A549 (cell line): Measurements from ENCODE around the gene PLIN3. TPM values are rescaled to one million over a fixed set of nuclear protein-coding genes. Genes with fewer than 3 reads are reported as not detected.
A peak's percentile ranks its signal among the peaks of the same experiment; 100 is the strongest.

Source experiments
- ATAC-seq, 2 experiments: fragments of 200-7000 bp in 1 of 2; fragments of >200 bp in 1 of 2; cut with Nextera tagmentation in 1 of 2; cut with Tn5 transposase in 1 of 2; 3 replicates each; pipeline versions ENCODE4 v1.8.0 to v1.9.1; 2018 to 2020; ENCODE audit warnings: mild to moderate bottlenecking in 1 of 2, moderate library complexity in 1 of 2
- CTCF ChIA-PET: fragments of 300-600 bp; sonication (Branson Sonifier 250); formaldehyde crosslinking; extraction: SDS; loops from one replicate; lab custom pipeline; 2021; ENCODE audit warnings: antibody characterized with exemption, inconsistent platforms; lab: Yijun Ruan, JAX
- POLR2A ChIA-PET: fragments of 350-600 bp; formaldehyde crosslinking; extraction: SDS; loops from one replicate; lab custom pipeline; 2021; ENCODE audit warnings: antibody characterized with exemption, inconsistent platforms; lab: Yijun Ruan, JAX
- DNase-seq, 2 experiments: peaks; one replicate each; pipeline versions ENCODE4 v3.0.0 to v3.0.0-alpha.2; 2011 to 2016; ENCODE audit warnings: low read depth in 1 of 2, low spot score in 1 of 2
- FAIRE-seq: peaks from 2 replicates; lab custom pipeline; 2011; peaks lifted over from hg19 to GRCh38; lab: Jason Lieb, UNC
- H3K27ac ChIP-seq, 2 experiments: fragments of >200 bp; sonication (Bioruptor Twin); formaldehyde crosslinking; 3 replicates each; pipeline ENCODE4 v1.5.1; 2016 to 2017
- H3K4me1 ChIP-seq: fragments of >200 bp; sonication (Bioruptor Twin); formaldehyde crosslinking; 3 replicates; pipeline ENCODE4 v1.6.1; 2016
- H3K4me2 ChIP-seq: fragments of >200 bp; sonication (Bioruptor Twin); formaldehyde crosslinking; 3 replicates; pipeline ENCODE4 v1.6.1; 2016
- H3K4me3 ChIP-seq: fragments of >200 bp; sonication (Bioruptor Twin); formaldehyde crosslinking; 3 replicates; pipeline ENCODE4 v1.5.1; 2016
- H3K9me3 ChIP-seq: fragments of >200 bp; sonication (Bioruptor Twin); formaldehyde crosslinking; 3 replicates; pipeline ENCODE4 v1.6.1; 2016
- ATOH8 ChIP-seq: fragments of 250-450 bp; sonication (Bioruptor Pico); IDR thresholded peaks from 2 replicates; pipeline ENCODE4 v1.5.0; 2020; ENCODE audit warnings: low read depth, mild to moderate bottlenecking, moderate library complexity
- CHD4 ChIP-seq: fragments of 200-600 bp; sonication (generic); IDR thresholded peaks from 2 replicates; pipeline ENCODE4 v1.6.1; 2016; ENCODE audit warnings: antibody characterized with exemption, mild to moderate bottlenecking, borderline replicate concordance
- EHMT2 ChIP-seq: fragments of 200-600 bp; sonication (generic); IDR thresholded peaks from 2 replicates; pipeline ENCODE4 v1.6.1; 2016; ENCODE audit warnings: antibody characterized with exemption, low read depth, mild to moderate bottlenecking, moderate library complexity
- ESRRA ChIP-seq: fragments of 150-350 bp; IDR thresholded peaks from 2 replicates; pipeline ENCODE4 v1.6.1; 2014; ENCODE audit warnings: mild to moderate bottlenecking, low read length, borderline replicate concordance
- HOXB13 ChIP-seq: fragments of 250-450 bp; sonication (Bioruptor Pico); IDR thresholded peaks from 2 replicates; pipeline ENCODE4 v1.5.0; 2020; ENCODE audit warnings: low read depth, mild to moderate bottlenecking, moderate library complexity
- HOXB5 ChIP-seq: fragments of 250-450 bp; sonication (Bioruptor Pico); IDR thresholded peaks from 2 replicates; pipeline ENCODE4 v1.5.0; 2020; ENCODE audit warnings: mild to moderate bottlenecking, moderate library complexity
- JUN ChIP-seq, 2 experiments: fragments of >200 bp; sonication (Bioruptor Twin); formaldehyde crosslinking; IDR thresholded peaks; 2 replicates in 1 of 2; 3 replicates in 1 of 2; pipeline ENCODE4 v1.6.1; 2016 to 2017
- JUNB ChIP-seq: fragments of >200 bp; sonication (Bioruptor Twin); formaldehyde crosslinking; IDR thresholded peaks from 2 replicates; pipeline ENCODE4 v1.6.1; 2016
- KDM5A ChIP-seq: fragments of 200-600 bp; sonication (generic); IDR thresholded peaks from 2 replicates; pipeline ENCODE4 v1.6.1; 2016; ENCODE audit warnings: antibody characterized with exemption, mild to moderate bottlenecking
- MAZ ChIP-seq: fragments of 150-350 bp; IDR thresholded peaks from 2 replicates; pipeline ENCODE4 v1.6.1; 2014; ENCODE audit warnings: antibody characterized with exemption, low read depth, low read length, borderline replicate concordance
- NFE2L2 ChIP-seq: fragments of 150-350 bp; conservative IDR thresholded peaks from 2 replicates; pipeline ENCODE4 v1.6.1; 2014; ENCODE audit warnings: low read length
- NR3C1 ChIP-seq: fragments of >200 bp; sonication (Bioruptor Twin); formaldehyde crosslinking; IDR thresholded peaks from 3 replicates; pipeline ENCODE4 v1.6.1; 2017
- PHF8 ChIP-seq: fragments of 200-600 bp; sonication (generic); IDR thresholded peaks from 2 replicates; pipeline ENCODE4 v1.6.1; 2016; ENCODE audit warnings: low read depth, mild to moderate bottlenecking, antibody characterized with exemption, moderate library complexity, borderline replicate concordance
- POLR2A ChIP-seq: IDR thresholded peaks from 2 replicates; pipeline ENCODE4 v1.6.1; 2012; ENCODE audit warnings: mild to moderate bottlenecking, low read length
- RAD21 ChIP-seq, 2 experiments: fragments of >200 bp in 1 of 2; sonication (Bioruptor Twin) in 1 of 2; formaldehyde crosslinking in 1 of 2; IDR thresholded peaks in 1 of 2; conservative IDR thresholded peaks in 1 of 2; 2 replicates in 1 of 2; 3 replicates in 1 of 2; pipeline ENCODE4 v1.6.1; 2012 to 2018; ENCODE audit warnings: inconsistent platforms in 1 of 2
- RARB ChIP-seq: fragments of 250-450 bp; sonication (Bioruptor Pico); IDR thresholded peaks from 2 replicates; pipeline ENCODE4 v1.8.0; 2021; ENCODE audit warnings: mild to moderate bottlenecking, moderate library complexity
- RNF2 ChIP-seq: fragments of 200-600 bp; sonication (generic); IDR thresholded peaks from 2 replicates; pipeline ENCODE4 v1.6.1; 2016; ENCODE audit warnings: low read depth, mild to moderate bottlenecking, antibody characterized with exemption, moderate library complexity, borderline replicate concordance
- TP53 ChIP-seq: fragments of 250-450 bp; sonication (Bioruptor Pico); IDR thresholded peaks from 2 replicates; pipeline ENCODE4 v1.5.0; 2021; ENCODE audit warnings: mild to moderate bottlenecking, moderate library complexity
- ZNF302 ChIP-seq: fragments of 250-450 bp; sonication (Bioruptor Pico); IDR thresholded peaks from 2 replicates; pipeline ENCODE4 v1.9.0; 2021; ENCODE audit warnings: inconsistent platforms, mild to moderate bottlenecking, moderate library complexity
- ZSCAN20 ChIP-seq: fragments of 250-450 bp; sonication (Bioruptor Pico); IDR thresholded peaks from 2 replicates; pipeline ENCODE4 v1.8.0; 2022; ENCODE audit warnings: mild to moderate bottlenecking, moderate library complexity
- WGBS: methylation state at CpG from one replicate; pipeline ENCODE4 v1.1.6; 2017; ENCODE audit errors: missing lambda C conversion rate; 5-methylcytosine and 5-hydroxymethylcytosine counted together
- polyA plus RNA-seq, 4 experiments: library from polyadenylated mRNA; depleted of rRNA in 3 of 4; stranded (reverse); fragments of >200 nt; fragmentation: RNase III in 1 of 4; extraction: RNeasy Plus Mini Kit Qiagen cat#74134 plus additional on column Dnase treatment in 1 of 4; gene quantifications; 2 replicates in 3 of 4; 3 replicates in 1 of 4; pipeline ENCODE4 v1.2.3, GENCODE V29; 2011 to 2017
- TF ChIP-seq, protein P1 (sequence below): fragments of 200-600 bp; sonication (generic); IDR thresholded peaks from 2 replicates; pipeline ENCODE4 v1.6.1; 2016; ENCODE audit warnings: antibody characterized with exemption, mild to moderate bottlenecking, moderate library complexity
- TF ChIP-seq, protein P2 (sequence below): IDR thresholded peaks from 2 replicates; pipeline ENCODE4 v1.6.1; 2012; ENCODE audit warnings: low read depth, borderline replicate concordance

The PLIN3 gene
- polyA plus RNA-seq, 2 of the 4 experiments (the other 2 are of a cell fraction): 30.1 to 84.3 TPM

DNA sequence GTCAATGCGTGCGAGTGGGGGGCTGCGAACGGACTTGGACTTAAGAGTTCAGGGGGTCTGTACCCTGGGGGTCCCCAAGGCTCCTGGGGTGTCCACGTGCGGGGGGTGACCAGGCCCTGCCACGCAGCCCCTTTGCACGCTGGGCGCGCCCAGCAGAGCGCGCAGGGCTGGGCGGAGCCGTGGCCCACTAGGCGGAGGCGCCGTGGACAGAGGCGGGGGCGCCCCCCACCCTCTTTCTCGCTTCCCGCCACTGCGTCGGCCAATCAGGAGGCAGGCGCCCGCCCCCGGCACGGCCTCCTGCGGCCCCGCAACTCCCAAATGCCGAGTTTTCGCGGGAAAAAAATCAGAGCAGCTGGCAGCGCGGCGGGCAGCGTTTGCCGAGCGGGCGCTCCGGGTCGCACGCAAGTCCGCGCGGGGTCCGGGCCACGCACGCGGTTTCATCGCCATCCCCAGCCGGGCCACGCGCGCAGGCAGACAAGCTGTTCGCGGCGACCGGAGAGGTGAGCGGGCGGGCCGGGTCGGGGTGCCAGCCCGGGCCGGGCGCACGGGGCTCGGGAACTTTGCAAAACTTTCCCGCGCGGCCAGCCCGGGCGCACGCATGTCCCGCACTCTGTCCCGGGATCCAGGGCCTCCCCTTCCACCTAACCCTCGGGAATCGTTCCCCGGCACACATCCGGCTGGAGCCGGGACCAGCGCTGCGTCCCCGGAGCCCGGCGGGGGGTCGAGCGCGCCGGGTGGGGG is 41.9 kb upstream of the PLIN3 start, which contains the start of gene UHRF1 (continued):
- TF ChIP-seq, protein P1, sequence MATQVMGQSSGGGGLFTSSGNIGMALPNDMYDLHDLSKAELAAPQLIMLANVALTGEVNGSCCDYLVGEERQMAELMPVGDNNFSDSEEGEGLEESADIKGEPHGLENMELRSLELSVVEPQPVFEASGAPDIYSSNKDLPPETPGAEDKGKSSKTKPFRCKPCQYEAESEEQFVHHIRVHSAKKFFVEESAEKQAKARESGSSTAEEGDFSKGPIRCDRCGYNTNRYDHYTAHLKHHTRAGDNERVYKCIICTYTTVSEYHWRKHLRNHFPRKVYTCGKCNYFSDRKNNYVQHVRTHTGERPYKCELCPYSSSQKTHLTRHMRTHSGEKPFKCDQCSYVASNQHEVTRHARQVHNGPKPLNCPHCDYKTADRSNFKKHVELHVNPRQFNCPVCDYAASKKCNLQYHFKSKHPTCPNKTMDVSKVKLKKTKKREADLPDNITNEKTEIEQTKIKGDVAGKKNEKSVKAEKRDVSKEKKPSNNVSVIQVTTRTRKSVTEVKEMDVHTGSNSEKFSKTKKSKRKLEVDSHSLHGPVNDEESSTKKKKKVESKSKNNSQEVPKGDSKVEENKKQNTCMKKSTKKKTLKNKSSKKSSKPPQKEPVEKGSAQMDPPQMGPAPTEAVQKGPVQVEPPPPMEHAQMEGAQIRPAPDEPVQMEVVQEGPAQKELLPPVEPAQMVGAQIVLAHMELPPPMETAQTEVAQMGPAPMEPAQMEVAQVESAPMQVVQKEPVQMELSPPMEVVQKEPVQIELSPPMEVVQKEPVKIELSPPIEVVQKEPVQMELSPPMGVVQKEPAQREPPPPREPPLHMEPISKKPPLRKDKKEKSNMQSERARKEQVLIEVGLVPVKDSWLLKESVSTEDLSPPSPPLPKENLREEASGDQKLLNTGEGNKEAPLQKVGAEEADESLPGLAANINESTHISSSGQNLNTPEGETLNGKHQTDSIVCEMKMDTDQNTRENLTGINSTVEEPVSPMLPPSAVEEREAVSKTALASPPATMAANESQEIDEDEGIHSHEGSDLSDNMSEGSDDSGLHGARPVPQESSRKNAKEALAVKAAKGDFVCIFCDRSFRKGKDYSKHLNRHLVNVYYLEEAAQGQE: no peak
- TF ChIP-seq PHF8: peak; percentile 31; the same call in 1 of the 2 replicates
- TF ChIP-seq RARB (CRISPR knock-in tag): no peak
- no peak for TF ChIP-seq RNF2
- TF ChIP-seq POLR2A: peak; percentile 18; the same call in 1 of the 2 replicates
- no peak for TF ChIP-seq ESRRA
- TF ChIP-seq NFE2L2: no peak
- no peak for TF ChIP-seq KDM5A
- no peak for TF ChIP-seq TP53 (CRISPR knock-in tag)
- no peak for TF ChIP-seq CHD4
- TF ChIP-seq EHMT2: no peak
- TF ChIP-seq JUN (IDR thresholded peaks at IDR 0.05): peak in 1 of 2 experiments; percentile 30; a peak in 2 of 5 replicates
- TF ChIP-seq MAZ: no peak
- no peak for TF ChIP-seq HOXB5 (CRISPR knock-in tag)
- no peak for TF ChIP-seq ZSCAN20 (CRISPR knock-in tag)
- TF ChIP-seq ZNF302 (CRISPR knock-in tag): no peak
- TF ChIP-seq ATOH8 (CRISPR knock-in tag): no peak
- no peak for TF ChIP-seq HOXB13
- TF ChIP-seq, protein P2, sequence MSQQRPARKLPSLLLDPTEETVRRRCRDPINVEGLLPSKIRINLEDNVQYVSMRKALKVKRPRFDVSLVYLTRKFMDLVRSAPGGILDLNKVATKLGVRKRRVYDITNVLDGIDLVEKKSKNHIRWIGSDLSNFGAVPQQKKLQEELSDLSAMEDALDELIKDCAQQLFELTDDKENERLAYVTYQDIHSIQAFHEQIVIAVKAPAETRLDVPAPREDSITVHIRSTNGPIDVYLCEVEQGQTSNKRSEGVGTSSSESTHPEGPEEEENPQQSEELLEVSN: peak; percentile 73
- TF ChIP-seq RAD21 (conservative IDR thresholded peaks at IDR 0.05 in 1 of 2, IDR thresholded peaks at IDR 0.05 in 1 of 2): no peak

- H3K4me2 ChIP-seq: peak overlapping the region; percentile 84
- FAIRE-seq (no peak), ATAC-seq (no peak)
These were observed 41.3 kb upstream of the PLIN3 start for GRCh38 chr19:4908781-4909155.

More at GRCh38 chr19:4908781-4909155, 41.3 kb upstream of the PLIN3 start:
- Histone ChIP-seq H3K9me3 (no peaks in the 10 kb centered on the region), H3K27ac (peak overlapping the region; percentile 93 to 95)
- TF ChIP-seq JUNB (no peak), PHF8 (no peak), NR3C1 (no peak), ZSCAN20 (CRISPR knock-in tag) (no peak)
- TF ChIP-seq, all 56 proteins: peak for 0
- peaks cover 33% of the 10 kb centered on the region for H3K4me1 ChIP-seq
- WGBS: 95% methylated on average over 14 of the region's 15 CpGs
- POLR2A ChIA-PET: no interaction called here
- no peak for DNase-seq
- CTCF ChIA-PET: interaction anchor here (1.1 to 7.3 kb wide), 2 partner anchors 37 to 96 kb away, joined by 3 to 40 read pairs; no protein-coding TSS in a partner anchor
- no peak overlapping the region; the same call in 2 of the 3 replicates for H3K4me3 ChIP-seq
